HG02571 (cell line): ENCODE data around the gene STBD1.
"Not testable (repeated sequence)": the region's sequence is repeated elsewhere in the genome, so short reads cannot be mapped to it uniquely, and the experiment has no call there.

Source experiments
- ATAC-seq: cut with Tn5 transposase; IDR thresholded peaks from one replicate; pipeline ENCODE4 v1.9.1; 2021; ENCODE audit warnings: mild to moderate bottlenecking, moderate library complexity; ENCODE audit not compliant: unreplicated experiment

Gene STBD1

GRCh38 chr4:76315267-76315918 lies 8.9 kb downstream of the STBD1 start:
- ATAC-seq, result no peak

DNA sequence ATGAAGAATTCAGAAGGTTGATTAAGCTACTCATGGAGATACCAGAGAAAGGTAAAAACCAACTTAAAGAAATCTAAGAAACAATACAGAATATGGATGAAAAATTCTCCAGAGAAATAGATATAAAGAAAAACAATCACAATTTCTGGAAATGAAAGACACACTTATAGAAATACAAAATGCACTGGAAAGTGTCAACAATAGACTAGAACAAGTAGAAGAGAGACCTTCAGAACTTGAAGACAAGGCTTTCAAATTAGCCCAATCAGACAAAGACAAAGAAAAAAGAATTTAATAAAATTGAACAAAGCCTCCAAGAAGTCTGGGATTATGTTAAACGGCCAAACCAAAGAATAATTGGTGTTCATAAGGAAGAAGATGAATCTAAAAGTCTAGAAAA lies 9.6 kb downstream of the STBD1 start:
- ATAC-seq, result no peak

DNA sequence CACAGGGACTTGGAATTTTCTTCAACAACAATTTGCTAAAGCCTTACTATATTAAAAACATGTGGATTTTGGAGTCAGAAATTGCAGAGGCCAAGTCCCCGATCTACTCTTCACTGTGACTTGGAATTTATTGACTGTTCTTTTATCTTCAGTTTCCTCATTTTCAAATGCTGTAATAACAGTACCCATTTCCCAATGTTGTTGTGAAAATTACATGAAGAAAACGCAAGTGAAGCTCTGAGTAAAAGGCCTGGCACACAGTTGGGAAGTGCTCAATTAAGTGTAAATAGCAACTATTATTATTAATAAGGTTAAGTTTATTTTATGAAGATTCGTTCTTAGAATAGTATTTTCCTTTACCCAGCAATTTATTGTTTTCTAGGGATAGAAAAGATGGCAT lies 15.7 kb downstream of the STBD1 start:
- no peak for ATAC-seq

GRCh38 chr4:76325072-76325471 lies 18.5 kb downstream of the STBD1 start:
- no peak for ATAC-seq

DNA sequence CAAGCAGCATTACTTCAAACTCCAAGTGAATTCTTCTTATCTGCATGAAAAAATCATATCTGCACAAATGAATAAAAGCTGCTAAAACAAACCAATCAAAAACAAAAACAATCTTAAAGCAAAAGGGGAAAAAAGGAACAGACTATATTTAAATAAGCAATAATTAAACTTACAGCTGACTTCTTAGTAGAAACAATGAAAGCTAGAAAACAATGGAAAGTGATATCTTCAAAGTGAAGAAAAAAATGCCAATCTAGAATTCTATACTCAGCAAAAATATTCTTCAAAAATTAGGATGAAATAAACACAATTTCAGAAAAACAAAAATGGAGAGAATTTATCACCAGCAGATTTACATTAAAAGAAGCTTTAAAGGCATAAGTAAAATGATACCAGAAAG lies 20.0 kb downstream of the STBD1 start:
- no peak for ATAC-seq

DNA sequence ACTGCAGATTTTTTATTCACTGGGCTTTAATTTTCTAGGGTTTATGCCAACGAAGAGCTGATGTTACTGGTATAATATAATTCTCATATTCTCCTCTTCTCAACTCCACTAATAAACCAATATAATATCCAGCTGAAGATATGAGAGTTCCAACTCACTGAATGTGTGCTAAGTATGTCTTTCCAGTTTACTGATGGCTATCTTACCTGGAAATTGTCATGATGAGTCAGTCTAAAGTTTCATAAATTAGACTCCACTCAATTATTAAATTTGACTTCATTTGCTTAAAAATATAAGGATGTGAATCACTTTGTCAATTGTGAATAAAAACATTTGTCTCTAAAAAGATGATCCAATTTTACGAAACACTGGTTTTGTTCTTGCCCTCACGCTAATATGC lies 28.4 kb downstream of the STBD1 start:
- ATAC-seq, result no peak

- no peak for ATAC-seq
These were observed 32.8 kb downstream of the STBD1 start for GRCh38 chr4:76339364-76339763.

DNA sequence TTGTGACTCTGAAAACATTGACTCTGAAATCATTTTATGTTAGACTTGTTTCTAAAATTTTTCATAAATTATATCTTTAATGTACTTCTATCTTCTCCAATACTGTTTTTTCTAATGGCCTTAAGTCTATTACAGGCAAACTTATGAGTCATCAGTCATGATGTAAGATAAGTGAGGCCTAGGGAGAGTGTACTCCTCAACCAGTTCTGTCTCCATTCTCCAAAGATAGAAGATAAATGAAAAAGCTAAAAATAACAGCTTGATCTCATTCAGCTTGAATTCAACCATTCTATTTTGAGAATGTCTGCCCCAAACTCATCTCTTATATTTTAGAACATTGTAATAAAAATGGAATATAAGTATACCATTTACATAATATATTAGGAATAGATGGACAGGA lies 34.5 kb downstream of the STBD1 start:
- ATAC-seq, result no peak

GRCh38 chr4:76342191-76342590 lies 35.7 kb downstream of the STBD1 start:
- no peak for ATAC-seq

DNA sequence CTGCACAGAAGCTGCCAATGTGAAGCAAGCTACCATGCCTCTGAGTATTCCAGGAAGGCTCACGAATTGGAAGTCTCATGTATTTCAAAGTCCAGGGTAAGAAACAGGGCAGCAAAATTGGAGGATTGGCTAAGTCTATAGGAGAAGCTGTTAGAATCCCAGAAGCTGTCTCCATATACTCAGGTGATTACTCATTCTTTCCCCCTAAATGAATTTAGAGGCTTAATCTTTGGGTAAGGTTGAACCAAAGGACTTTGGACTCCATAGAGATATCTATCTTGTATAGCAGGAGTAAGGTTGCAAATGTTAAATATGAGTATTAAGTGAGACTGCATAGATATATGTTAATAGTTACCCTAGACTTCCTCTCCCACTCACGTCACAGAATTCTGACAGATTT lies 36.3 kb downstream of the STBD1 start:
- no peak for ATAC-seq

GRCh38 chr4:76354517-76355473 lies 48.3 kb downstream of the STBD1 start:
- ATAC-seq, result no peak

GRCh38 chr4:76357981-76358380 lies 51.4 kb downstream of the STBD1 start:
- ATAC-seq, result no peak

DNA sequence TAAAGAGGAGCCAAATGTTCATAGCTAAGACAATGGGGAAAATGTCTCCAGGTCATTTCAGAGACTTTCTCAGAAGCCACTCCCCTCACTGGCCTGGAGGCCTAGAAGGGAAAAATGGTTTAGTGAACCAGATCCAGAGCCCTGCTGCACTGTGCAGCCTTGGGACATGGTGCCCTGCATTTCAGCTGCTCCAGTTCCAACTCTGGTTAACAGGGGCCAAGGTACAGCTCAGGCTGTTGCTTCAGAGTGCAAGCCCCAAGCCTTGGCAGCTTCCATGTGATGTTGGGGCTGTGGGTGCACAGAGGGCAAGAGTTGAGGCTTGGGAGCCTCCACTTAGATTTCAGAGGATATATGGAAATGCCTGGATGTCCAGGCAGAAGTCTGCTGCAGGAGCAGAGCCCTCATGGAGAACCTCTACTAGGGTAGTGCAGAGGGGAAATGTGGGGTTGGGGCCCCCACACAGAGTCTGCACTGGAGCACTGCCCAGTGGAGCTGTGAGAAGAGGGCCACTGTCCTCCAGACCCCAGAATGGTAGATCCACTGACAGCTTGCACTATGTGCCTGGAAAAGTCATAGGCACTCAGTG lies 53.4 kb downstream of the STBD1 start:
- not testable (repeated sequence) for ATAC-seq
